Choroid plexus epithelial cell (primary cell): ENCODE measurements around the gene XAGE5.
"Not testable (repeated sequence)": the region's sequence is repeated elsewhere in the genome, so short reads cannot be mapped to it uniquely, and the experiment has no call there.

Experiments
- DNase-seq: peaks from one replicate; pipeline ENCODE4 v3.0.0-alpha.2; 2010; ENCODE audit warnings: low read depth
- H3K4me3 ChIP-seq: 2 replicates; pipeline ENCODE4 v1.5.1; 2011; ENCODE audit warnings: low read depth, mild to moderate bottlenecking, control low read depth, low read length, moderate library complexity
- CTCF ChIP-seq: conservative IDR thresholded peaks from 2 replicates; pipeline ENCODE4 v1.5.1; 2011; ENCODE audit warnings: low read depth, mild to moderate bottlenecking, control low read depth, inconsistent platforms, low read length, moderate library complexity

Gene XAGE5, protein sequence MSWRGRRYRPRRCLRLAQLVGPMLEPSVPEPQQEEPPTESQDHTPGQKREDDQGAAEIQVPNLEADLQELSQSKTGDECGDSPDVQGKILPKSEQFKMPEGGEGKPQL

GRCh38 chrX:52811065-52811625 is at the start of gene XAGE5:
Gene XAGE5, plus strand, starts transcription at chrX:52811287. Its CDS starts 1,280 bp downstream, at chrX:52812567.
- no peak within 1 kb of the TSS for H3K4me3 ChIP-seq
- TF ChIP-seq CTCF = no peak
- no peak for DNase-seq

DNA sequence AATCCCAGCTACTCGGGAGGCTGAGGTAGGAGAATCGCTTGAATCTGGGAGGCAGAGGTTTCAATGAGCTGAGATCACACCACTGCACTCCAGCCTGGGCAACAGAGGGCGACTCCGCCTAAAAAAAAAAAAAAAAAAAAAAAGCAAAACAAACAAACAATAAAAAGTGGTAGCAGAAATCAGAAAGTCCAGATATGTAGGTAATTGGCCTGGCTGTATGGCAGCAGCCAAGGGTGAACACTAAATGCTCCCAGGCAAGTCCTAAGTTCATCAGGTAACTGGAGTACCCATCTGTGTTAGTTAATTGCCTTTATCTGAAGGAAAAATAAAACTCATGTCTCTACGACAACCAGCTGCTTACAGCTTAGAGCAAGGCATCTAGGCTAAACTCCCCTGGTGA is 45.1 kb upstream of the XAGE5 start:
- not testable (repeated sequence) for DNase-seq, H3K4me3 ChIP-seq

DNA sequence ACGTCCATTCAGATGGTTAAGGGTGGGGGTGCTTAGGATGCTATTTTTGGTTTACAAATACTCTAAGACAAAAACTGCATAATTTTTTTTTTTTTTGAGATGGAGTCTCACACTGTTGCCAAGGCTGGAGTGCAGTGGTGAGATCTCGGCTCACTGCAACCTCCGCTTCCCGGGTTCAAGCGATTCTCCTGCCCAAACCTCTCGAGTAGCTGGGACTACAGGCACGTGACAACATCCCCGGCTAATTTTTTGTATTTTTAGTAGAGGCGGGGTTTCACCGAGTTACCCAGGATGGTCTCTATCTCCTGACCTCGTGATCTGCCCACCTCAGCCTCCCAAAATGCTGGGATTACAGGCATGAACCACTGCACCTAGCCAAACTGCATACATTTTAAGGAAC is 37.6 kb upstream of the XAGE5 start:
- H3K4me3 ChIP-seq, DNase-seq: not testable (repeated sequence)

DNA sequence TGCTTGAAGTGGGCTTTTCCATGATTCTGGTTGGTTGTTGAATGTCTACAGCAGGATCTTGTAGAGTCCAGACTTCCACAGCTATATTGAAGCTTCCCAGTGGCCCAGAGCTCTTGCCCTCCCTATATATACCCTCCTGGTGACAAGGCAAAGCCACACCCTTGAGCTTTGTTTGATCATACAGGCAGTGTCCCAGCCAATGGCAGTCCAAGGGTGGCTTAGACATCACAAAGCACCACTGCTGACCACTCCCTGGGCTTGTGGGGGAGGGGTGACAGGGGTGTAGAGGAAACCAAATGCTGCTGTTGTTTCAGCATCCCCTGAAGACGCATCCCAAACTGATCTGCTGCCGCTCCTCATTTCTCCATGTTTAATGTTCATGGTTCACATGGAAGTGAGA is 13.8 kb upstream of the XAGE5 start, which contains the start of gene SPANXN5:
SPANXN5 (minus strand) TSS at position 101 of the 400 bp plus-strand sequence; CDS start at position 22, 79 bp downstream.
- not testable (repeated sequence) for DNase-seq, H3K4me3 ChIP-seq

- not testable (repeated sequence) for H3K4me3 ChIP-seq, DNase-seq
Observed at GRCh38 chrX:52804876-52805275, 6.2 kb upstream of the XAGE5 start.

- no peak for TF ChIP-seq CTCF
- no peak overlapping the region for H3K4me3 ChIP-seq
- DNase-seq = no peak
Observed at GRCh38 chrX:52819788-52820187, 8.7 kb downstream of the XAGE5 start.

DNA sequence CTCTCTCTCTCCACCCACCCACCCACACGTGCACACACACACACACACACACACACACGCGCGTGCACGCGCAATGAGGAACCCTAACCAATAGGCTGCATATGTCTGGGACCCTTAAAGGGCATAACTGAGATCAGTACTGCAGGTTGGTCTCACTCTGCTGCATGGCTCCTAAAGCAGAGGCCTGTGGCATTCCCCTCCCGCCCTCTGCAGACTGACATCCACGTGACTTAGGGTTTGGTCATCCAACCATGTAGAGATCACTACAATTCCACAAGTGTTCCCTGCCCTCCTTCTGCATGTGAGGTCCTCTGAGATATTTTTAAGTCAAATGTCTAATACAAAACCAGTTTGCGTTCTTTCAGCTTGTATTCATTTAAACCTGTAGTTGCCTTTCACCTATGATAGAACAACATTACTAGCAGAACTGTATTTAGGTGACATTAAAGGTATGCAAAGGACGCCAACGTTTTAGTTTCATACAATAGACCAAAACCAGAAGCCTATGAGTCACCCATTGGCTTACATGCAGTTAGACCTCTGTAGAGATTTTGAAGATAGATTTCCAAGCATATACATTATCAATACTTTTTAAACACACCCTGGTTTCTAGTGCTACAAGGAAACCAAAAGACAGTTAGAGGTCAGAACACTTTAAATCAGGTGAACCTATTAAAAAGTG is 10.1 kb downstream of the XAGE5 start:
- no peak overlapping the region for H3K4me3 ChIP-seq
- DNase-seq = no peak
- TF ChIP-seq CTCF = no peak

GRCh38 chrX:52824608-52825007 is 13.5 kb downstream of the XAGE5 start:
- DNase-seq = no peak
- H3K4me3 ChIP-seq = no peak overlapping the region
- no peak for TF ChIP-seq CTCF

GRCh38 chrX:52830551-52830950 is 19.5 kb downstream of the XAGE5 start:
- TF ChIP-seq CTCF = no peak

More at GRCh38 chrX:52830551-52830950, 19.5 kb downstream of the XAGE5 start:
- DNase-seq = no peak
- H3K4me3 ChIP-seq = no peak overlapping the region
